SK-N-SH (cell line): ENCODE measurements around the gene P3H2. TPM values are rescaled to one million over a fixed set of nuclear protein-coding genes. Genes with fewer than 3 reads are reported as not detected.
A peak's percentile ranks its signal among the peaks of the same experiment; 100 is the strongest.

Experiments
- CTCF ChIA-PET: fragments of 300-600, 350-600 bp; formaldehyde crosslinking; extraction: SDS; loops from one replicate; lab custom pipeline; 2021; lab: Yijun Ruan, JAX
- POLR2A ChIA-PET: fragments of 350-600 bp; sonication (Branson Sonifier 250); formaldehyde crosslinking; extraction: SDS; loops from one replicate; lab custom pipeline; 2020; ENCODE audit warnings: antibody characterized with exemption, inconsistent platforms; lab: Yijun Ruan, JAX
- DNase-seq: peaks from one replicate; pipeline ENCODE4 v3.0.0; 2012
- H2AFZ ChIP-seq: fragments of 200-600 bp; sonication (generic); 2 replicates; pipeline ENCODE4 v1.8.1; 2016; ENCODE audit warnings: antibody characterized with exemption, mild to moderate bottlenecking, low read depth
- H3F3A ChIP-seq: fragments of 200-600 bp; sonication (generic); replicated peaks from 2 replicates; pipeline ENCODE3; 2016; ENCODE audit warnings: antibody characterized with exemption, mild to moderate bottlenecking; ENCODE audit not compliant: insufficient read depth
- H3K27ac ChIP-seq, 2 experiments: fragments of 200-500 bp in 1 of 2; fragments of 200-600 bp in 1 of 2; sonication (Bioruptor generic) in 1 of 2; sonication (generic), shearing (Covaris generic) in 1 of 2; 2 replicates each; pipeline versions ENCODE4 v1.5.1 to v1.6.1; 2014 to 2016; ENCODE audit warnings: low read depth in 2 of 2, inconsistent platforms in 1 of 2, low read length in 1 of 2, mild to moderate bottlenecking in 1 of 2, mixed read lengths in 1 of 2
- H3K27me3 ChIP-seq: fragments of 200-600 bp; sonication (generic), shearing (Covaris generic); 2 replicates; pipeline ENCODE4 v1.6.1; 2016; ENCODE audit warnings: mixed run types; ENCODE audit not compliant: insufficient read depth
- H3K36me3 ChIP-seq, 2 experiments: fragments of 200-500 bp in 1 of 2; fragments of 200-600 bp in 1 of 2; sonication (Bioruptor generic) in 1 of 2; sonication (generic) in 1 of 2; replicated peaks in 1 of 2; 2 replicates each; pipeline versions ENCODE3 to v1.5.1; 2014 to 2016; ENCODE audit warnings: low read length in 1 of 2, mild to moderate bottlenecking in 1 of 2; ENCODE audit not compliant: insufficient read depth in 2 of 2, control insufficient read depth in 1 of 2
- H3K4me1 ChIP-seq, 2 experiments: fragments of 200-500 bp in 1 of 2; fragments of 200-600 bp in 1 of 2; sonication (Bioruptor generic) in 1 of 2; sonication (generic), shearing (Covaris generic) in 1 of 2; 2 replicates each; pipeline versions ENCODE4 v1.5.1 to v1.6.1; 2014 to 2016; ENCODE audit warnings: low read depth in 1 of 2, low read length in 1 of 2, mixed run types in 1 of 2; ENCODE audit not compliant: insufficient read depth in 2 of 2, control insufficient read depth in 1 of 2
- H3K4me2 ChIP-seq: fragments of 200-600 bp; sonication (generic), shearing (Covaris generic); 2 replicates; pipeline ENCODE4 v1.6.1; 2017; ENCODE audit warnings: mixed run types
- H3K4me3 ChIP-seq, 2 experiments: fragments of 200-500 bp in 1 of 2; fragments of 200-600 bp in 1 of 2; sonication (Bioruptor generic) in 1 of 2; sonication (generic), shearing (Covaris generic) in 1 of 2; 2 replicates each; pipeline versions ENCODE4 v1.5.1 to v1.8.1; 2014 to 2016; ENCODE audit warnings: low read depth in 2 of 2, inconsistent platforms in 1 of 2, low read length in 1 of 2, mild to moderate bottlenecking in 1 of 2, mixed read lengths in 1 of 2, moderate library complexity in 1 of 2
- H3K79me2 ChIP-seq: fragments of 200-600 bp; sonication (generic); 2 replicates; pipeline ENCODE4 v1.8.1; 2017; ENCODE audit warnings: mild to moderate bottlenecking; ENCODE audit not compliant: insufficient read depth
- H3K9ac ChIP-seq: fragments of 200-600 bp; sonication (generic); 2 replicates; pipeline ENCODE4 v1.6.1; 2017; ENCODE audit warnings: mixed run types
- H3K9me2 ChIP-seq: fragments of 200-600 bp; sonication (generic); 2 replicates; pipeline ENCODE4 v1.6.1; 2017; ENCODE audit warnings: mixed run types
- H3K9me3 ChIP-seq: fragments of 200-600 bp; sonication (generic); 2 replicates; pipeline ENCODE4 v1.6.1; 2017; ENCODE audit warnings: mixed run types, mild to moderate bottlenecking, moderate library complexity
- H4K20me1 ChIP-seq: fragments of 200-600 bp; sonication (generic); 2 replicates; pipeline ENCODE4 v1.6.1; 2017; ENCODE audit warnings: mild to moderate bottlenecking, mixed run types; ENCODE audit not compliant: insufficient read depth
- CHD2 ChIP-seq: fragments of 150-350 bp; IDR thresholded peaks from 2 replicates; pipeline ENCODE4 v1.6.1; 2018; ENCODE audit warnings: low read length; ENCODE audit not compliant: partially characterized antibody
- ELF1 ChIP-seq: IDR thresholded peaks from 2 replicates; pipeline ENCODE4 v1.4.0; 2012
- EZH2phosphoT487 ChIP-seq: fragments of 200-600 bp; sonication (generic); IDR thresholded peaks from 2 replicates; pipeline ENCODE4 v1.6.1; 2017; ENCODE audit warnings: low read depth, mixed run types, mild to moderate bottlenecking, antibody characterized with exemption, moderate library complexity, borderline replicate concordance
- FOXJ3 ChIP-seq: sonication (generic); formaldehyde crosslinking; IDR thresholded peaks from 2 replicates; pipeline ENCODE4 v1.5.1; 2020; ENCODE audit warnings: mild to moderate bottlenecking, missing genetic modification reagents
- GABPA ChIP-seq: IDR thresholded peaks from 2 replicates; pipeline ENCODE4 v1.4.0; 2012; ENCODE audit warnings: low read depth, mild to moderate bottlenecking
- JUND ChIP-seq: IDR thresholded peaks from 2 replicates; pipeline ENCODE4 v1.4.0; 2012
- MXI1 ChIP-seq: IDR thresholded peaks from 2 replicates; pipeline ENCODE4 v1.6.1; 2012; ENCODE audit warnings: mild to moderate bottlenecking, low read depth, low read length, improper control_type of control experiment
- NRF1 ChIP-seq: IDR thresholded peaks from 2 replicates; pipeline ENCODE4 v1.6.1; 2012; ENCODE audit warnings: low read depth, mild to moderate bottlenecking, low read length
- RFX5 ChIP-seq: IDR thresholded peaks from 2 replicates; pipeline ENCODE4 v1.6.1; 2012; ENCODE audit warnings: mild to moderate bottlenecking, improper control_type of control experiment, low read length
- SIN3A ChIP-seq: IDR thresholded peaks from 2 replicates; pipeline ENCODE4 v1.6.1; 2012; ENCODE audit warnings: low read depth, mild to moderate bottlenecking, low read length, moderate library complexity, borderline replicate concordance
- SMC3 ChIP-seq: IDR thresholded peaks from 2 replicates; pipeline ENCODE4 v1.6.1; 2012; ENCODE audit warnings: low read depth, low read length, improper control_type of control experiment
- TEAD4 ChIP-seq: IDR thresholded peaks from 2 replicates; pipeline ENCODE4 v1.4.0; 2012; ENCODE audit warnings: mild to moderate bottlenecking, borderline replicate concordance; ENCODE audit not compliant: insufficient read depth
- YY1 ChIP-seq: IDR thresholded peaks from 2 replicates; pipeline ENCODE4 v1.4.0; 2012; ENCODE audit warnings: low read depth, mild to moderate bottlenecking
- WGBS: methylation state at CpG from one replicate; pipeline ENCODE4 v1.1.6; 2017; ENCODE audit warnings: low lambda C conversion rate; 5-methylcytosine and 5-hydroxymethylcytosine counted together
- polyA plus RNA-seq, 3 experiments: library from polyadenylated mRNA; depleted of rRNA; stranded (reverse); fragments of >200 nt; gene quantifications; 2 replicates each; pipeline ENCODE4 v1.2.3, GENCODE V29; 2012
- TF ChIP-seq, protein P1 (sequence below): IDR thresholded peaks from 2 replicates; pipeline ENCODE4 v1.4.0; 2012; ENCODE audit warnings: low read depth
- TF ChIP-seq, protein P2 (sequence below): fragments of 200-600 bp; sonication (generic); IDR thresholded peaks from 2 replicates; pipeline ENCODE4 v1.6.1; 2017; ENCODE audit warnings: antibody characterized with exemption, mild to moderate bottlenecking, moderate library complexity
- TF ChIP-seq, protein P3 (sequence below): fragments of 150-350 bp; IDR thresholded peaks from 2 replicates; pipeline ENCODE4 v1.6.1; 2016; ENCODE audit warnings: mild to moderate bottlenecking, low read depth, low read length

The P3H2 gene
- polyA plus RNA-seq, 1 of the 3 experiments (the other 2 are of a cell fraction), result 2.8 TPM

DNA sequence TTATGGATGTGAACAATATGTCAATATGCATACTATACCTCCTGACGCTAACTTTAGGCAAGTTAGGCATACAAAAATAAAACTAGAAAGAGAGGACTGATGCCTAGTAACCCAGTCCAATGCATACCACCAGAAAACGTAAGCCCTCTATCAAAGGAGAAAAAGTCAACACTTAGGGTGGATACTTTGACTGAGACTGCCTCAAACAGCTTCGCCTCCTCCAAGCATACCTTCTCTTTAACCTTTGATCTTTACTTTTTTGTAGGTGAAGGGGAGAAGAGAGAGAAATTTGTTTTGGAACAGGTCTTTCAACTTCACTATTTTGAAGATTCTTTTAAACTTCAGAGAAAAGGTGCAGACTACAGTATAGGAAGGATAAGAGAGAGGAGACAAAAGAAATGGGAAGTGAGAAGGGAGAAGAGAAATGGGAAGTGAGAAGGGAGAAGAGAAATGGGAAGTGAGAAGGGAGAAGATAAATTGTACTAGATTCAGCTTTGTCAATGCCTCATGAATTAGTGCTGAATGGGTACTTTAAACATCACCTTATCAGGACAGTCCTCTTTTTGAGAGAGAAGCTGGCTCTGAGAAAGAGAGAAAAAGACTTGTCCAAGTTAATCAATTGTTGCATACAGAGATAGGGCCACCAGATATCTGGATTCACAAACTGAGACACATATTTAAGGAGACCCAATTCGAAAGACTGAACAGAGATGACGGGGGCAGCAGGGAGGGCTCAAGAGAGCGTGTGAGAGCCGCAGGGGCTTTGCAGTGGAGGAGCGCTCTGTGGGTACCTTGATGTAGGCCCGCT, 1.0 kb downstream of the P3H2 start:
- no peak overlapping the region for H3K27ac ChIP-seq
- peak overlapping the region; percentile 61 to 70 for H3K4me3 ChIP-seq
- WGBS, result 22% methylated on average over 7 of the region's 9 CpGs
- H3K27me3 ChIP-seq, result peaks cover 12% of the 10 kb centered on the region; the same call in 1 of the 2 replicates
- peak overlapping the region; percentile 64; the same call in 1 of the 2 replicates for H3K9ac ChIP-seq
- no peak overlapping the region for H2AFZ ChIP-seq
- no peaks in the 10 kb centered on the region for H3K79me2 ChIP-seq
- ChIA-PET POLR2A (no interaction called here), CTCF (interaction anchor here (0.7 to 0.9 kb wide), 4 partner anchors 28 to 134 kb away, joined by 3 to 4 read pairs (median 3); no protein-coding TSS in a partner anchor)
- H4K20me1 ChIP-seq, result no peaks in the 10 kb centered on the region
- H3F3A ChIP-seq, result peaks cover 7% of the 10 kb centered on the region
- H3K4me1 ChIP-seq, result peaks cover 0 to 10% of the 10 kb centered on the region in 2 experiments; a peak in 1 of 4 replicates
- no peaks in the 10 kb centered on the region for H3K36me3 ChIP-seq
- H3K9me2 ChIP-seq, result no peaks in the 10 kb centered on the region
- peak overlapping the region; percentile 90 for H3K4me2 ChIP-seq
- TF ChIP-seq, protein P1, sequence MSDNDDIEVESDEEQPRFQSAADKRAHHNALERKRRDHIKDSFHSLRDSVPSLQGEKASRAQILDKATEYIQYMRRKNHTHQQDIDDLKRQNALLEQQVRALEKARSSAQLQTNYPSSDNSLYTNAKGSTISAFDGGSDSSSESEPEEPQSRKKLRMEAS, result no peak
- no peak for TF ChIP-seq MXI1
- no peak for TF ChIP-seq CHD2
- no peak for TF ChIP-seq YY1
- TF ChIP-seq RFX5, result no peak
- no peak for TF ChIP-seq TEAD4
- TF ChIP-seq, protein P2, sequence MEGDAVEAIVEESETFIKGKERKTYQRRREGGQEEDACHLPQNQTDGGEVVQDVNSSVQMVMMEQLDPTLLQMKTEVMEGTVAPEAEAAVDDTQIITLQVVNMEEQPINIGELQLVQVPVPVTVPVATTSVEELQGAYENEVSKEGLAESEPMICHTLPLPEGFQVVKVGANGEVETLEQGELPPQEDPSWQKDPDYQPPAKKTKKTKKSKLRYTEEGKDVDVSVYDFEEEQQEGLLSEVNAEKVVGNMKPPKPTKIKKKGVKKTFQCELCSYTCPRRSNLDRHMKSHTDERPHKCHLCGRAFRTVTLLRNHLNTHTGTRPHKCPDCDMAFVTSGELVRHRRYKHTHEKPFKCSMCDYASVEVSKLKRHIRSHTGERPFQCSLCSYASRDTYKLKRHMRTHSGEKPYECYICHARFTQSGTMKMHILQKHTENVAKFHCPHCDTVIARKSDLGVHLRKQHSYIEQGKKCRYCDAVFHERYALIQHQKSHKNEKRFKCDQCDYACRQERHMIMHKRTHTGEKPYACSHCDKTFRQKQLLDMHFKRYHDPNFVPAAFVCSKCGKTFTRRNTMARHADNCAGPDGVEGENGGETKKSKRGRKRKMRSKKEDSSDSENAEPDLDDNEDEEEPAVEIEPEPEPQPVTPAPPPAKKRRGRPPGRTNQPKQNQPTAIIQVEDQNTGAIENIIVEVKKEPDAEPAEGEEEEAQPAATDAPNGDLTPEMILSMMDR, result no peak
- TF ChIP-seq SIN3A, result no peak
- no peak for TF ChIP-seq JUND
- no peak for TF ChIP-seq GABPA
- no peak for TF ChIP-seq FOXJ3 (CRISPR knock-in tag)
- TF ChIP-seq SMC3, result no peak
- TF ChIP-seq, protein P3, sequence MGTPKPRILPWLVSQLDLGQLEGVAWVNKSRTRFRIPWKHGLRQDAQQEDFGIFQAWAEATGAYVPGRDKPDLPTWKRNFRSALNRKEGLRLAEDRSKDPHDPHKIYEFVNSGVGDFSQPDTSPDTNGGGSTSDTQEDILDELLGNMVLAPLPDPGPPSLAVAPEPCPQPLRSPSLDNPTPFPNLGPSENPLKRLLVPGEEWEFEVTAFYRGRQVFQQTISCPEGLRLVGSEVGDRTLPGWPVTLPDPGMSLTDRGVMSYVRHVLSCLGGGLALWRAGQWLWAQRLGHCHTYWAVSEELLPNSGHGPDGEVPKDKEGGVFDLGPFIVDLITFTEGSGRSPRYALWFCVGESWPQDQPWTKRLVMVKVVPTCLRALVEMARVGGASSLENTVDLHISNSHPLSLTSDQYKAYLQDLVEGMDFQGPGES, result no peak
- TF ChIP-seq EZH2phosphoT487, result no peak
- no peak for TF ChIP-seq ELF1
- TF ChIP-seq NRF1, result no peak
- DNase-seq, result no peak
- no peaks in the 10 kb centered on the region for H3K9me3 ChIP-seq
